ENCODE data around the gene KLF3.

- TF ChIP-seq CTCF (IDR thresholded peaks at IDR 0.05) (no peak), POLR2AphosphoS5 (IDR thresholded peaks at IDR 0.05) (peak in 1 of 4 donors; percentile 42), EP300 (IDR thresholded peaks at IDR 0.05) (no peak), POLR2A (IDR thresholded peaks at IDR 0.05) (no peak)
These were observed 32.7 kb downstream of the KLF3 start for GRCh38 chr4:38696697-38697096.

Measured in sigmoid colon (tissue), 4 donors.